Subcutaneous abdominal adipose tissue (tissue), 5 donors: Measurements from ENCODE around the gene METTL9.
A peak's percentile ranks its signal among the peaks of the same experiment; 100 is the strongest.
"Not testable (repeated sequence)": the region's sequence is repeated elsewhere in the genome, so short reads cannot be mapped to it uniquely, and the experiment has no call there.

ENCODE experiments used
- H3K27ac ChIP-seq: one replicate; pipeline ENCODE4 v1.7.0; 2013; ENCODE audit warnings: low read depth, mild to moderate bottlenecking, inconsistent platforms, low read length, moderate library complexity
- H3K27me3 ChIP-seq, 5 donors: one replicate each; pipeline ENCODE4 v1.7.0; 2013; ENCODE audit warnings: low read length in 5 of 5, inconsistent platforms in 1 of 5; ENCODE audit not compliant: control insufficient read depth in 5 of 5, insufficient read depth in 4 of 5
- H3K36me3 ChIP-seq, 5 donors: one replicate each; pipeline ENCODE4 v1.7.0; 2013; ENCODE audit warnings: low read length in 5 of 5; ENCODE audit not compliant: control insufficient read depth in 5 of 5, insufficient read depth in 5 of 5
- H3K4me1 ChIP-seq, 5 donors: one replicate each; pipeline ENCODE4 v1.7.0; 2013; ENCODE audit warnings: low read length in 5 of 5, mild to moderate bottlenecking in 3 of 5, moderate library complexity in 1 of 5; ENCODE audit not compliant: control insufficient read depth in 5 of 5, insufficient read depth in 5 of 5
- H3K4me3 ChIP-seq, 5 donors: one replicate each; pipeline ENCODE4 v1.7.0; 2013; ENCODE audit warnings: low read length in 5 of 5, low read depth in 1 of 5
- H3K9ac ChIP-seq, 5 donors: one replicate each; pipeline ENCODE4 v1.7.0; 2013; ENCODE audit warnings: low read length in 5 of 5, mild to moderate bottlenecking in 4 of 5, moderate library complexity in 3 of 5
- H3K9me3 ChIP-seq, 5 donors: one replicate each; pipeline ENCODE4 v1.7.0; 2013; ENCODE audit warnings: low read length in 5 of 5; ENCODE audit not compliant: control insufficient read depth in 5 of 5
- donor health status: healthy.
- donor health status: healthy.
- donor health status: healthy.
- donor health status: healthy.
- donor health status: healthy.

METTL9 gene

DNA sequence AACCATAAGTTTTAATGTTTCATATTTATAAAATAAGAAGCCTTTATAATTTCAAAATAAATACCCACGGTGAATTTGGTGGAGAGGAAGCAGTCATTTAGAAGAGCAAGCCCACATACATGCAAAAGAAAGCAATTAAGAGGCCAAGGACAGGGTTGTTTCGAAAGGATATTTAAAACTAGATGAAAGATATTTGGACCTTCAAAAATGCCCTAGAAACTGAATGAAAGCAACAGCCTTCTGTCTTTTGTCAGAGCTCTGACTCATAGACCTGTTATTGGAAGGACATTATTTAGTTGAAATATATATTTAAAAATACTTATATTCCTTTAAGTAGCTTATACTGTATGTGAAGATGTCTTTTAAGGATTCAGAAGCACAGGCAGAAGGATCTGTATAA is 8.6 kb upstream of the METTL9 start:
- H3K27ac ChIP-seq, result no peak overlapping the region

DNA sequence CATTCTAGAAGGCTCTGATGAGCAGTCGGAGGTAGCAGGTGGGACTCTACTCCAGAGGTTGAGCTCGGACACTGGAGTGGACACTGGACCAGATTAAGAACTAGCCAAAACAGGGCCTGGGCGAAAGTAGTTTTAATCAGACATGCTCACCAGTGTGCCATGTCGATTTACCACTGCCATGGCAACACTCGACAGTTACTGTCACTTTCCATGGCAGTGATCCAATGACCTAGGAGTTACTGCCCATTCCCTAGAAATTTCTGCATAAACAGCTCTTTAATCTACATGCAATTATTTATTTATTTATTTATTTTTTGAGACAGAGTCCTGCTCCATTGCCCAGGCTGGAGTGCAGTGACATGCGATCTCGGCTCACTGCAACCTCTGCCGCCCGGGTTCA is 7.2 kb upstream of the METTL9 start:
- H3K36me3 ChIP-seq, result no peaks in the 10 kb centered on the region
- H3K4me3 ChIP-seq, result no peak overlapping the region
- no peaks in the 10 kb centered on the region for H3K27me3 ChIP-seq
- no peak overlapping the region for H3K27ac ChIP-seq
- no peaks in the 10 kb centered on the region for H3K9me3 ChIP-seq
- peaks cover 0 to 10% (median 0%) of the 10 kb centered on the region in 5 donors for H3K4me1 ChIP-seq
- H3K9ac ChIP-seq, result no peak overlapping the region

More for the DNA sequence above, 8.6 kb upstream of the METTL9 start:
- H3K9ac ChIP-seq, result no peak overlapping the region
- H3K36me3 ChIP-seq, result no peaks in the 10 kb centered on the region
- H3K4me1 ChIP-seq, result peaks cover 0 to 10% (median 0%) of the 10 kb centered on the region in 5 donors
- H3K9me3 ChIP-seq, result no peaks in the 10 kb centered on the region
- no peaks in the 10 kb centered on the region for H3K27me3 ChIP-seq
- H3K4me3 ChIP-seq, result no peak overlapping the region

GRCh38 chr16:21593530-21594289 is 5.7 kb upstream of the METTL9 start:
- Histone ChIP-seq H3K9me3 (no peaks in the 10 kb centered on the region), H3K36me3 (no peaks in the 10 kb centered on the region), H3K27ac (no peak overlapping the region), H3K27me3 (no peaks in the 10 kb centered on the region), H3K9ac (no peak overlapping the region), H3K4me3 (no peak overlapping the region), H3K4me1 (peaks cover 0 to 17% (median 5%) of the 10 kb centered on the region in 5 donors)

DNA sequence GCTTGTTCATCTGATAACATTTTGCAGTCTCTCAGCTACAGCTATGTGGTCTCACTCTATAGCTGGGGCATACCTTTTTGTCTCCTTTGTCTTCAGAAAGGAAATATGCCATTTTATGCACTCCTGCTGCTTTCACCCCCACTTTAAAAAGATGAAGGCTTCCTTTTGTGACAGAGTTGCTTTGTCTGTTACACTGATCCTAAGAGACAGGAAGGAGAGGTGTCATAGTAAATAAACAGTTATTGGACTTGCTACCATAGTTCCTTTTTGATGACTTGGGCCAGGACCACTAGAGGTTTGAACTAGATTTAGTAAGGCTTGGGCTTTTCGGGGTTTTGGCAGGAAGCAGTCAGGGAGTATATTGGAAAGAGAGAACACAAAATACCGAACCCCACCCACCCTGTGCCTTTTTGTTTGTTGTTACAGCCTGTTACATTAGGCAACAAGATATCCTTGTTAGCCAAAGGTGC is 1.8 kb upstream of the METTL9 start:
- peaks cover 2 to 31% (median 21%) of the 10 kb centered on the region in 5 donors for H3K4me1 ChIP-seq
- no peak overlapping the region for H3K27ac ChIP-seq
- no peaks in the 10 kb centered on the region for H3K36me3 ChIP-seq
- no peak overlapping the region for H3K4me3 ChIP-seq
- no peaks in the 10 kb centered on the region for H3K9me3 ChIP-seq
- H3K27me3 ChIP-seq, result no peaks in the 10 kb centered on the region
- H3K9ac ChIP-seq, result no peak overlapping the region

GRCh38 chr16:21598206-21598605 is 1.2 kb upstream of the METTL9 start:
- Histone ChIP-seq H3K27ac (peak overlapping the region; percentile 90), H3K36me3 (no peaks in the 10 kb centered on the region), H3K4me1 (peaks cover 2 to 31% (median 21%) of the 10 kb centered on the region in 5 donors), H3K9me3 (no peaks in the 10 kb centered on the region), H3K27me3 (no peaks in the 10 kb centered on the region), H3K9ac (peak overlapping the region in 4 of 5 donors; percentile 90 to 98 (median 94)), H3K4me3 (peak overlapping the region; percentile 91 to 97 (median 96))

DNA sequence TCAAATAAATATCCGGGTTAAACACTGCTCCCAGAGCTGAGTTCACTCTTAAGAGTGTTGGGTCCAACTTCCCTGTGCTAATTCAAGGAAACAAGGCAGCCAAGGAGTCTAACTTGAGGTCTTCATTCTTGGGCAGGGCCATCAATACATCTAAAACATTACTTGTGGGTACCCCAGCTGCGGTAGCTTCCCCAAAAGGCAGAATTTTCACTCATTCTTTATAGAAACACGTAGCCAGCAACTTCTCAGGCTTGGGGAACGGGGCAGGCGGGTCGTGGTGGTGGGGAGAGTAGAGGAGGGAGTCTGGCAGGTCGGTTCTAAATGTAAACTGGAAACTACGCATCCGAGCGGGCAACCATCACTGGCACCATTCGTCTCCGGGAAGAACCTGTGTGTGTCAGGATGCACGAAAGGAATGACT is 666 bp upstream of the METTL9 start:
- no peaks in the 10 kb centered on the region for H3K9me3 ChIP-seq
- no peaks in the 10 kb centered on the region for H3K27me3 ChIP-seq
- peak overlapping the region; percentile 90 for H3K27ac ChIP-seq
- H3K4me1 ChIP-seq, result peaks cover 2 to 31% (median 22%) of the 10 kb centered on the region in 5 donors
- H3K36me3 ChIP-seq, result no peaks in the 10 kb centered on the region
- H3K9ac ChIP-seq, result peak overlapping the region; percentile 85 to 98 (median 92)
- peak overlapping the region; percentile 91 to 97 (median 96) for H3K4me3 ChIP-seq

GRCh38 chr16:21600031-21600773 is 825 bp downstream of the METTL9 start:
- H3K9ac ChIP-seq, result peak overlapping the region; percentile 91 to 98 (median 97)
- peaks cover 2 to 44% (median 35%) of the 10 kb centered on the region in 5 donors for H3K4me1 ChIP-seq
- H3K27me3 ChIP-seq, result no peaks in the 10 kb centered on the region
- H3K9me3 ChIP-seq, result no peaks in the 10 kb centered on the region
- H3K4me3 ChIP-seq, result peak overlapping the region; percentile 91 to 97 (median 96)
- peak overlapping the region; percentile 90 for H3K27ac ChIP-seq
- H3K36me3 ChIP-seq, result no peaks in the 10 kb centered on the region

DNA sequence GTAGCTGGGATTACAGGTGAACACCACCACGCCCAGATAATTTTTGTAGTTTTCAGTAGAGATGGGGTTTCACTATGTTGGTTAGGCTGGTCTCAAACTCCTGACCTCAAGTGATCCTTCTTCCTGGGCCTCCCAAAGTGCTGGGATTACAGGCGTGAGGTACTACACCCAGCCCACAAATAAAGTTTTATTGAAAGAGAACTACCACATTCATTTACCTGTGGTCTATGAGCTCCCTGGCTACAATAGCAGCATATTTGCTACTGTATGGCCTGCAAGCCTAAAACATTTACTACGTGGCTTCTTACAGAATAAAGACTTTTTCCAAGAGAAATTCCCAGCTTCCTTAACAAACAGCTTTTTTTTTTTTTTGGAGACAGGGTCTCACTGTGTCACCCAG is 3.4 kb downstream of the METTL9 start:
- Histone ChIP-seq H3K36me3 (no peaks in the 10 kb centered on the region), H3K9me3 (no peaks in the 10 kb centered on the region), H3K4me1 (peaks cover 2 to 49% (median 38%) of the 10 kb centered on the region in 5 donors), H3K27ac (no peak overlapping the region), H3K9ac (no peak overlapping the region), H3K27me3 (no peaks in the 10 kb centered on the region), H3K4me3 (no peak overlapping the region)

DNA sequence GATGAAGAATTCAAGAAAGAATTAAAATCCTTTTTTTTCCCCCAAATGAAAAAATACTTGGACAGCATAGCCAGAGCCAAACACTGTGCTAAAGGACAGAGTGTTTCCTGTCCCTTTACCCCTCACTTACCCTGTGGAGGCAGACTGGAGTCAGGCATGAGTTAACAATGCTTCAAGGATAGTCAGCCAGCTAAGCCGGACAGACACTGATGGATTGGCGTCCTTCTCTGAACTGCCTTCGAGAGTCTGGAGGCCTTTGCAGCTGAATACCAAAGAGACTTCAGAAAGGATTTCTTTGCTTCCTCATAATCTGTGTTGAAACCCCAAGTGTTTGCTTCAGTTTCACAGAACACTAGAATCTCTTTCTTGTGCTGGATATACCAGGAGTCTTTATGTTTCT is 4.6 kb downstream of the METTL9 start:
- Histone ChIP-seq H3K9me3 (no peaks in the 10 kb centered on the region), H3K36me3 (no peaks in the 10 kb centered on the region), H3K4me1 (peaks cover 2 to 52% (median 43%) of the 10 kb centered on the region in 5 donors), H3K27me3 (no peaks in the 10 kb centered on the region), H3K27ac (peak overlapping the region; percentile 13), H3K4me3 (no peak overlapping the region), H3K9ac (peak overlapping the region in 2 of 5 donors; percentile 6 to 8)

- not testable (repeated sequence) for H3K9me3 ChIP-seq, H3K27ac ChIP-seq, H3K36me3 ChIP-seq, H3K4me3 ChIP-seq, H3K9ac ChIP-seq, H3K27me3 ChIP-seq
- peaks cover 0 to 52% (median 46%) of the 10 kb centered on the region in 5 donors for H3K4me1 ChIP-seq
Observed at GRCh38 chr16:21605848-21606247, 6.5 kb downstream of the METTL9 start.
